IMR-90 (cell line): ENCODE data around the gene ATP8B4. TPM values are rescaled to one million over a fixed set of nuclear protein-coding genes. Genes with fewer than 3 reads are reported as not detected.

ENCODE experiments used
- ATAC-seq: fragments of 200-7000 bp; cut with Tn5 transposase; 2 replicates; pipeline ENCODE4 v1.9.1; 2020; ENCODE audit warnings: low read depth, mild to moderate bottlenecking, moderate library complexity
- BruUV-seq: library from RNA; stranded (reverse); fragments of 400-500 nt; replicated peaks from 2 replicates; lab custom pipeline; 2021; lab: Mats Ljungman, UMichigan
- CTCF ChIA-PET: fragments of 300-600 bp; formaldehyde crosslinking; extraction: SDS; loops from one replicate; lab custom pipeline; 2021; ENCODE audit warnings: antibody characterized with exemption; lab: Yijun Ruan, JAX
- POLR2A ChIA-PET: fragments of 300-600 bp; sonication (Branson Sonifier 250); formaldehyde crosslinking; loops from one replicate; lab custom pipeline; 2022; ENCODE audit warnings: antibody characterized with exemption; ENCODE audit not compliant: unreplicated experiment; lab: Charles Lee
- DNase-seq: peaks from one replicate; pipeline ENCODE4 v3.0.0; 2013
- H2AFZ ChIP-seq: replicated peaks from 2 replicates; pipeline ENCODE3; 2013; ENCODE audit warnings: low read length, mild to moderate bottlenecking; ENCODE audit not compliant: poor library complexity
- H2AK5ac ChIP-seq: 2 replicates; pipeline ENCODE4 v1.6.1; 2013; ENCODE audit warnings: low read depth, low read length, inconsistent platforms
- H2AK9ac ChIP-seq: replicated peaks from 2 replicates; pipeline ENCODE3; 2013; ENCODE audit warnings: mild to moderate bottlenecking, low read depth, low read length, moderate library complexity; ENCODE audit not compliant: poor library complexity
- H2BK120ac ChIP-seq: 2 replicates; pipeline ENCODE4 v1.6.1; 2013; ENCODE audit warnings: low read depth, low read length, inconsistent platforms
- H2BK15ac ChIP-seq: 3 replicates; pipeline ENCODE4 v1.6.1; 2013; ENCODE audit warnings: low read depth, low read length, inconsistent platforms
- H2BK20ac ChIP-seq: 2 replicates; pipeline ENCODE4 v1.6.1; 2013; ENCODE audit warnings: low read depth, mild to moderate bottlenecking, inconsistent platforms, low read length, moderate library complexity
- H2BK5ac ChIP-seq: 2 replicates; pipeline ENCODE4 v1.6.1; 2013; ENCODE audit warnings: mild to moderate bottlenecking, low read depth, low read length, inconsistent platforms; ENCODE audit not compliant: poor library complexity, severe bottlenecking
- H3K14ac ChIP-seq: replicated peaks from 2 replicates; pipeline ENCODE4 v1.6.1; 2013; ENCODE audit warnings: low read depth, low read length, inconsistent platforms
- H3K18ac ChIP-seq: 2 replicates; pipeline ENCODE4 v1.6.1; 2013; ENCODE audit warnings: low read depth, low read length, control low read depth
- H3K23ac ChIP-seq: 2 replicates; pipeline ENCODE4 v1.6.1; 2013; ENCODE audit warnings: low read depth, low read length, inconsistent platforms
- H3K27ac ChIP-seq: 2 replicates; pipeline ENCODE4 v1.5.1; 2013; ENCODE audit warnings: mild to moderate bottlenecking, control low read depth, low read length; ENCODE audit not compliant: insufficient read depth
- H3K27me3 ChIP-seq: 2 replicates; pipeline ENCODE4 v1.6.1; 2013; ENCODE audit warnings: low read length; ENCODE audit not compliant: control insufficient read depth, insufficient read depth
- H3K36me3 ChIP-seq: 2 replicates; pipeline ENCODE4 v1.6.1; 2013; ENCODE audit warnings: low read length, mixed read lengths; ENCODE audit not compliant: control insufficient read depth, insufficient read depth
- H3K4ac ChIP-seq: 2 replicates; pipeline ENCODE4 v1.6.1; 2013; ENCODE audit warnings: low read depth, low read length, inconsistent platforms
- H3K4me1 ChIP-seq: 2 replicates; pipeline ENCODE4 v1.6.1; 2013; ENCODE audit warnings: low read length, mixed read lengths; ENCODE audit not compliant: control insufficient read depth, insufficient read depth
- H3K4me2 ChIP-seq: 2 replicates; pipeline ENCODE4 v1.6.1; 2013; ENCODE audit warnings: low read depth, mild to moderate bottlenecking, control low read depth, low read length, moderate library complexity
- H3K4me3 ChIP-seq: 2 replicates; pipeline ENCODE4 v1.5.1; 2013; ENCODE audit warnings: low read depth, mild to moderate bottlenecking, control low read depth, low read length, moderate library complexity; ENCODE audit not compliant: insufficient read depth
- H3K56ac ChIP-seq: 2 replicates; pipeline ENCODE4 v1.6.1; 2013; ENCODE audit warnings: low read length, inconsistent platforms; ENCODE audit not compliant: insufficient read depth; ENCODE audit errors: extremely low read depth
- H3K79me1 ChIP-seq, 2 experiments: 2 replicates each; pipeline ENCODE4 v1.6.1; 2013; ENCODE audit warnings: low read length in 2 of 2, inconsistent platforms in 1 of 2, low read depth in 1 of 2
- H3K9ac ChIP-seq: 2 replicates; pipeline ENCODE4 v1.6.1; 2013; ENCODE audit warnings: low read depth, low read length, control low read depth
- H3K9me1 ChIP-seq: 2 replicates; pipeline ENCODE4 v1.6.1; 2013; ENCODE audit warnings: low read length, inconsistent platforms; ENCODE audit not compliant: insufficient read depth
- H3K9me3 ChIP-seq: 2 replicates; pipeline ENCODE4 v1.6.1; 2013; ENCODE audit warnings: low read length; ENCODE audit not compliant: control insufficient read depth, insufficient read depth
- H4K20me1 ChIP-seq: 2 replicates; pipeline ENCODE4 v1.6.1; 2013; ENCODE audit warnings: low read length, inconsistent platforms; ENCODE audit not compliant: insufficient read depth
- H4K5ac ChIP-seq: 2 replicates; pipeline ENCODE4 v1.6.1; 2013; ENCODE audit warnings: mild to moderate bottlenecking, low read depth, low read length, control low read depth
- H4K8ac ChIP-seq, 2 experiments: 2 replicates each; pipeline ENCODE4 v1.6.1; 2013; ENCODE audit warnings: low read depth in 2 of 2, low read length in 2 of 2, control low read depth in 1 of 2, inconsistent platforms in 1 of 2
- H4K91ac ChIP-seq: 2 replicates; pipeline ENCODE4 v1.6.1; 2013; ENCODE audit warnings: low read depth, low read length, inconsistent platforms; ENCODE audit not compliant: insufficient read depth
- BHLHE40 ChIP-seq: fragments of 150-350 bp; IDR thresholded peaks from 2 replicates; pipeline ENCODE4 v1.6.1; 2016; ENCODE audit warnings: mild to moderate bottlenecking, low read depth, low read length
- CEBPB ChIP-seq: IDR thresholded peaks from 2 replicates; pipeline ENCODE4 v1.6.1; 2012; ENCODE audit warnings: low read depth, low read length, improper control_type of control experiment
- CHD1 ChIP-seq: IDR thresholded peaks from 2 replicates; pipeline ENCODE4 v1.6.1; 2012; ENCODE audit warnings: low read depth, low read length, improper control_type of control experiment
- CTCF ChIP-seq: conservative IDR thresholded peaks from 2 replicates; pipeline ENCODE4 v1.5.1; 2012; ENCODE audit warnings: mild to moderate bottlenecking, low read depth, low read length, improper control_type of control experiment
- ELK1 ChIP-seq: fragments of 150-350 bp; IDR thresholded peaks from 2 replicates; pipeline ENCODE4 v1.6.1; 2016; ENCODE audit warnings: low read depth, mild to moderate bottlenecking, low read length, moderate library complexity, borderline replicate concordance
- FOS ChIP-seq: fragments of 150-350 bp; IDR thresholded peaks from 2 replicates; pipeline ENCODE4 v1.6.1; 2016; ENCODE audit warnings: low read depth, low read length
- MAZ ChIP-seq: IDR thresholded peaks from 2 replicates; pipeline ENCODE4 v1.6.1; 2012; ENCODE audit warnings: low read depth, mild to moderate bottlenecking, low read length, improper control_type of control experiment, moderate library complexity, borderline replicate concordance
- MXI1 ChIP-seq: IDR thresholded peaks from 2 replicates; pipeline ENCODE4 v1.6.1; 2012; ENCODE audit warnings: low read depth, mild to moderate bottlenecking, low read length, moderate library complexity, borderline replicate concordance
- RCOR1 ChIP-seq: IDR thresholded peaks from 2 replicates; pipeline ENCODE4 v1.6.1; 2012; ENCODE audit warnings: mild to moderate bottlenecking, low read length, improper control_type of control experiment; ENCODE audit not compliant: insufficient replicate concordance
- SMC3 ChIP-seq: fragments of 150-350 bp; IDR thresholded peaks from 2 replicates; pipeline ENCODE4 v1.6.1; 2016; ENCODE audit warnings: low read depth, mild to moderate bottlenecking, antibody characterized with exemption, low read length, moderate library complexity
- USF2 ChIP-seq: fragments of 150-350 bp; IDR thresholded peaks from 2 replicates; pipeline ENCODE4 v1.6.1; 2017; ENCODE audit warnings: mild to moderate bottlenecking, antibody characterized with exemption, low read length, low read depth
- WGBS, 2 experiments: methylation state at CpG; one replicate each; pipeline versions ENCODE4 v1.1.5 to v1.1.7; 2013; ENCODE audit warnings: missing lambda C conversion rate in 2 of 2; ENCODE audit not compliant: insufficient read length in 1 of 2; ENCODE audit errors: extremely low coverage in 2 of 2; 5-methylcytosine and 5-hydroxymethylcytosine counted together
- dilution Hi-C: fragments of 300-500 bp; cut with HindIII; formaldehyde crosslinking; loops from one replicate; pipeline ENCODE4 v1.14.3; 2018; ENCODE audit warnings: low sequenced_read_pairs; ENCODE audit not compliant: unreplicated experiment
- in situ Hi-C: fragments of 300-500 bp; cut with MboI; formaldehyde crosslinking; loops from 3 replicates; pipeline ENCODE4 v1.14.3; 2019; ENCODE audit warnings: low sequenced_read_pairs, inconsistent platforms, mixed read lengths
- intact Hi-C: fragments of 100-400 bp; cut with micrococcal nuclease; formaldehyde crosslinking; loops from 2 replicates; pipeline ENCODE4 v1.10.0; 2022
- polyA plus RNA-seq, 3 experiments: library from polyadenylated mRNA; depleted of rRNA; stranded (reverse); fragments of >200 nt; gene quantifications; 2 replicates each; pipeline ENCODE4 v1.2.3, GENCODE V29; 2012; ENCODE audit warnings: low replicate concordance in 1 of 3
- total RNA-seq: library from RNA; depleted of rRNA; stranded (reverse); fragments of >200 nt; gene quantifications from 2 replicates; pipeline ENCODE4 v1.2.3, GENCODE V29; 2012

ATP8B4 gene
- total and polyA plus RNA-seq, 2 of the 4 experiments (the other 2 are of a cell fraction): 0.12 to 0.54 TPM

- Histone ChIP-seq H3K4ac (no peak overlapping the region), H2AK5ac (no peak overlapping the region), H2BK20ac (no peak overlapping the region), H3K9me3 (no peaks in the 10 kb centered on the region), H4K8ac (no peak overlapping the region), H2BK5ac (no peak overlapping the region), H2BK15ac (no peak overlapping the region), H3K23ac (no peak overlapping the region), H3K4me3 (no peak overlapping the region), H3K14ac (no peak overlapping the region), H3K36me3 (no peaks in the 10 kb centered on the region), H4K91ac (no peak overlapping the region), H2BK120ac (no peak overlapping the region), H3K79me1 (no peaks in the 10 kb centered on the region), H4K5ac (no peak overlapping the region), H3K27ac (no peak overlapping the region), H3K18ac (no peak overlapping the region), H3K9ac (no peak overlapping the region), H3K9me1 (no peaks in the 10 kb centered on the region), H3K4me1 (no peaks in the 10 kb centered on the region), H4K20me1 (no peaks in the 10 kb centered on the region), H2AK9ac (no peak overlapping the region), H3K56ac (no peak overlapping the region), H3K27me3 (no peaks in the 10 kb centered on the region; the same call in 1 of the 2 replicates), H2AFZ (no peak overlapping the region), H3K4me2 (no peak overlapping the region)
- BruUV-seq: no TSS peak
- in situ Hi-C loops: no loop called here
- intact Hi-C loops: loop anchor here (2.0 kb wide), 1 partner anchor 17 kb away; no protein-coding TSS in a partner anchor
- DNase-seq (no peak), ATAC-seq (no peak)
- CTCF ChIA-PET: no interaction called here
- TF ChIP-seq CTCF (no peak), RCOR1 (no peak), USF2 (no peak), CEBPB (no peak), FOS (no peak), MAZ (no peak), SMC3 (no peak), CHD1 (no peak), ELK1 (no peak), BHLHE40 (no peak), MXI1 (no peak)
- dilution Hi-C loops: no loop called here
- POLR2A ChIA-PET: no interaction called here
- WGBS, 2 experiments: no CpG with 5 or more reads among the region's 1 CpG
Measured at GRCh38 chr15:50075319-50075718, 43.7 kb downstream of the ATP8B4 start.
